Natural killer cell (primary cell): ENCODE measurements around the gene DSN1. TPM values are rescaled to one million over a fixed set of nuclear protein-coding genes. Genes with fewer than 3 reads are reported as not detected.

ENCODE experiments used
- ATAC-seq, 3 donors: fragments of 150-1000 bp in 2 of 3; fragments of 200-7000 bp in 1 of 3; cut with Tn5 transposase; 1 replicate in 1 of 3; 2 replicates in 2 of 3; pipeline ENCODE4 v1.10.0; 2021; ENCODE audit warnings: mild to moderate bottlenecking in 2 of 3, moderate library complexity in 2 of 3
- DNase-seq, 2 donors: peaks; one replicate each; pipeline versions ENCODE4 v3.0.0 to v3.0.0-alpha.2; 2013 to 2021; ENCODE audit warnings: mixed read lengths in 1 of 2
- H3K27ac ChIP-seq: one replicate; pipeline ENCODE4 v1.5.1; 2013; ENCODE audit warnings: mild to moderate bottlenecking, low read length
- H3K27me3 ChIP-seq: one replicate; pipeline ENCODE4 v1.6.1; 2013; ENCODE audit warnings: low read length; ENCODE audit not compliant: control insufficient read depth, insufficient read depth
- H3K36me3 ChIP-seq: one replicate; pipeline ENCODE4 v1.6.1; 2013; ENCODE audit warnings: low read length; ENCODE audit not compliant: control insufficient read depth, insufficient read depth
- H3K4me1 ChIP-seq: one replicate; pipeline ENCODE4 v1.6.1; 2013; ENCODE audit warnings: low read length; ENCODE audit not compliant: control insufficient read depth, insufficient read depth
- H3K4me3 ChIP-seq: one replicate; pipeline ENCODE4 v1.5.1; 2013; ENCODE audit warnings: low read length
- H3K9me3 ChIP-seq: one replicate; pipeline ENCODE4 v1.6.1; 2013; ENCODE audit warnings: low read length; ENCODE audit not compliant: control insufficient read depth, insufficient read depth
- H3K27ac Mint-ChIP-seq, 2 donors: one replicate each; pipeline ENCODE4 v1.8.0; 2022; ENCODE audit warnings: mild to moderate bottlenecking in 2 of 2, mixed read lengths in 2 of 2, moderate library complexity in 1 of 2
- H3K27me3 Mint-ChIP-seq, 2 donors: one replicate each; pipeline ENCODE4 v1.8.0; 2022; ENCODE audit warnings: low read depth in 2 of 2, mixed read lengths in 2 of 2
- H3K36me3 Mint-ChIP-seq: one replicate; pipeline ENCODE4 v1.8.0; 2022; ENCODE audit warnings: mixed read lengths
- H3K4me1 Mint-ChIP-seq, 2 donors: one replicate each; pipeline ENCODE4 v1.8.0; 2022; ENCODE audit warnings: mixed read lengths in 2 of 2
- H3K4me3 Mint-ChIP-seq: one replicate; pipeline ENCODE4 v1.8.0; 2022; ENCODE audit warnings: mild to moderate bottlenecking, moderate library complexity, mixed read lengths
- H3K9me3 Mint-ChIP-seq, 2 donors: one replicate each; pipeline ENCODE4 v1.8.0; 2022; ENCODE audit warnings: mixed read lengths in 2 of 2
- WGBS: methylation state at CpG from one replicate; pipeline ENCODE4 v1.1.7; 2013; ENCODE audit warnings: missing lambda C conversion rate; ENCODE audit not compliant: insufficient coverage; 5-methylcytosine and 5-hydroxymethylcytosine counted together
- intact Hi-C: fragments of 100-400 bp; cut with micrococcal nuclease; formaldehyde crosslinking; loops from one replicate; pipeline ENCODE4 v1.14.2; 2022
- total RNA-seq, 4 donors: library from RNA; stranded (reverse); fragments of 120-200 nt in 1 of 4; gene quantifications; one replicate each; pipeline versions ENCODE4 v1.2.3 to v1.2.4, GENCODE V29; 2013 to 2022
- TF ChIP-seq, protein P1 (sequence below): fragments of 200-600 bp; IDR thresholded peaks from one replicate; pipeline ENCODE4 v1.8.0; 2022; ENCODE audit warnings: antibody characterized with exemption

The DSN1 gene
- total RNA-seq, 3 donors from 2014 or later (not counting 1 experiment from before 2014, with no cell fraction given), result 15.8 to 19.1 (median 15.8) TPM

DNA sequence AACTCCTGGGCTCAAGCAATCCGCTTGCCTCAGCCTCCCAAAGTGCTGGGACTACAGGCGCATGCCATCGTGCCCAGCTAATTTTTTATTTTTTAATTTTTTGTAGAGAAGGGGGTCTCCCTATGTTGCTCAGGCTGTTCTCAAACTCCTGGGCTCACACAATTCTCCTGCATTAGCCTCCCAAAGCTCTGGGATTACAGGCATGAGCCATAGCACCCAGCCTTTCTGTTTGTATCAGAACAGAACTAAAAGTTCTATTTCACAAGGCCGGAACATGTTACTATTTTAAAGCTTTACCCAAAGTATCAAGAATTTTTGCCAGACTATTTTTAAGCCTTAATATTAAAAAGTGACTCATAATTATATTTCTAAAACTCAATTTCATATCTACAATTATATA lies 70.0 kb downstream of the DSN1 start:
- H3K36me3 Mint-ChIP-seq, result no peaks in the 10 kb centered on the region
- H3K27me3 Mint-ChIP-seq, result no peaks in the 10 kb centered on the region
- Histone ChIP-seq H3K27ac (no peak overlapping the region), H3K27me3 (no peaks in the 10 kb centered on the region), H3K4me1 (no peaks in the 10 kb centered on the region), H3K36me3 (no peaks in the 10 kb centered on the region), H3K9me3 (no peaks in the 10 kb centered on the region), H3K4me3 (no peak overlapping the region)
- ATAC-seq (no peak), DNase-seq (no peak)
- H3K9me3 Mint-ChIP-seq, result no peaks in the 10 kb centered on the region
- H3K4me1 Mint-ChIP-seq, result no peaks in the 10 kb centered on the region
- TF ChIP-seq, protein P1, sequence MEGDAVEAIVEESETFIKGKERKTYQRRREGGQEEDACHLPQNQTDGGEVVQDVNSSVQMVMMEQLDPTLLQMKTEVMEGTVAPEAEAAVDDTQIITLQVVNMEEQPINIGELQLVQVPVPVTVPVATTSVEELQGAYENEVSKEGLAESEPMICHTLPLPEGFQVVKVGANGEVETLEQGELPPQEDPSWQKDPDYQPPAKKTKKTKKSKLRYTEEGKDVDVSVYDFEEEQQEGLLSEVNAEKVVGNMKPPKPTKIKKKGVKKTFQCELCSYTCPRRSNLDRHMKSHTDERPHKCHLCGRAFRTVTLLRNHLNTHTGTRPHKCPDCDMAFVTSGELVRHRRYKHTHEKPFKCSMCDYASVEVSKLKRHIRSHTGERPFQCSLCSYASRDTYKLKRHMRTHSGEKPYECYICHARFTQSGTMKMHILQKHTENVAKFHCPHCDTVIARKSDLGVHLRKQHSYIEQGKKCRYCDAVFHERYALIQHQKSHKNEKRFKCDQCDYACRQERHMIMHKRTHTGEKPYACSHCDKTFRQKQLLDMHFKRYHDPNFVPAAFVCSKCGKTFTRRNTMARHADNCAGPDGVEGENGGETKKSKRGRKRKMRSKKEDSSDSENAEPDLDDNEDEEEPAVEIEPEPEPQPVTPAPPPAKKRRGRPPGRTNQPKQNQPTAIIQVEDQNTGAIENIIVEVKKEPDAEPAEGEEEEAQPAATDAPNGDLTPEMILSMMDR, result no peak
- no peak overlapping the region for H3K4me3 Mint-ChIP-seq
- intact Hi-C loops, result no loop called here
- WGBS, result 92% methylated on average over 2 of the region's 4 CpGs
- no peak overlapping the region for H3K27ac Mint-ChIP-seq

Other genes starting within 250 kb of the DSN1 start
- gene MYL9, start 232.2 kb downstream of the DSN1 start, total RNA-seq, result 10 to 100 TPM in 1 of 3 donors, 1 to 10 TPM in 2; 2.7 to 13.5 (median 2.7) TPM
- 10 to 100 TPM; 19.9 to 28.5 (median 25.9) TPM for gene TGIF2, start 200.2 kb downstream of the DSN1 start, total RNA-seq
- 100 to 1,000 TPM; 158 to 265 (median 247) TPM for gene RAB5IF, start 168.0 kb downstream of the DSN1 start, total RNA-seq
- gene SLA2, start 127.6 kb downstream of the DSN1 start, total RNA-seq, result 100 to 1,000 TPM in 1 of 3 donors, 10 to 100 TPM in 2; 77.0 to 116 (median 90.3) TPM
- 10 to 100 TPM; 27.1 to 30.3 (median 28.3) TPM for gene NDRG3, start 27.7 kb downstream of the DSN1 start, total RNA-seq
- gene TLDC2, start 102.4 kb upstream of the DSN1 start, total RNA-seq, result 1 to 10 TPM in 1 of 3 donors, not detected in 2; 1.4 TPM
- gene SAMHD1, start 177.9 kb upstream of the DSN1 start, total RNA-seq, result 100 to 1,000 TPM; 237 to 279 (median 270) TPM